ENCODE results near the gene TBC1D3.
"Not testable (repeated sequence)": the region's sequence is repeated elsewhere in the genome, so short reads cannot be mapped to it uniquely, and the experiment has no call there.

Gene TBC1D3

GRCh38 chr17:38192455-38192854, at the start of gene TBC1D3:
TBC1D3 (minus strand) TSS chr17:38192555; CDS start chr17:38191029, 1,526 bp downstream.
- DNase-seq = not testable (repeated sequence)

DNA sequence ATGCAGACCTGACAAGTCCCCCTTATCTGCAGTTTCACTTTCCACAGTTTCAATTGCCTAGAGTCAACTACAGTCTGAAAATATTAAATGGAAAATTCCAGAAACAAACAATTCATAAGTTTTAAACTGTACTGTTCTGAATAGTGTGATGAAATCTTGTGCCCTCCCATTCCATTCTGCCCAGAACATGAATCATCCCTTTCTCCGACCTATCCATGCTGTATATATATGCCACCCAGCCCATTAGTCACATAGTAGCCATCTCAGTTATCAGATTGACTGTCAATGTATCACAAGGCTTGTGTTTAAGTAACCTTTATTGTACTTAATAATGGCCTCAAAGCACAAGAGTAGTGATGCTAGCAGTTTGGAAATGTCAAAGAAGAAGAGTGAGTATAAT, 40.4 kb upstream of the TBC1D3 start:
- not testable (repeated sequence) for DNase-seq

- DNase-seq = not testable (repeated sequence)
Measured at GRCh38 chr17:38225844-38226495, 33.6 kb upstream of the TBC1D3 start.

DNA sequence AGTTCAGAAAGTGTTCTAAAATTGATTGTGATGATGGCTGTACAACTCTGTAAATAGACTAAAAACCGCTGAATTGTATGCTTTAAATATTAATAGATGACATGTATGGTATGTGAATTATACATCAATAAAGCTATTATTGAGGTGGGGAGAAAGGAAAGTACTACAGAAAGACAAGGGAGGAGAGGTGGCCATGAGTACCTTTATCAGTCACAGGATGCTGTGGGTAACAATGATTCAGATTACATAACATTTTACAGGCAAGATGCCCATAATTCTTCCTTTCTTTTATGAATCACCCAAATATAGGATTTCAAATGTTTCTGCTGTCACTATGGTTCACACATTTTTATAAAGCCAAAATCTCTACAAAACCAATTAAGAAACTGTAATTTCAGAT, 28.5 kb upstream of the TBC1D3 start:
- not testable (repeated sequence) for DNase-seq

- not testable (repeated sequence) for DNase-seq
Measured at GRCh38 chr17:38200271-38200670, 7.9 kb upstream of the TBC1D3 start.

- not testable (repeated sequence) for DNase-seq
Measured at GRCh38 chr17:38134860-38135259, 57.5 kb downstream of the TBC1D3 start.
